ENCODE measurements around the gene SNX15.

Gene SNX15

GRCh38 chr11:65084598-65085375, 57.5 kb downstream of the SNX15 start:
- no peak for DNase-seq (ENCODE audit: low read depth)

- DNase-seq (ENCODE audit: low read depth): no peak
Measured at GRCh38 chr11:65085446-65085845, 58.2 kb downstream of the SNX15 start.

GRCh38 chr11:65086809-65087208, 59.6 kb downstream of the SNX15 start:
- DNase-seq (ENCODE audit: low read depth): no peak

GRCh38 chr11:65087216-65087615, 60.0 kb downstream of the SNX15 start:
- no peak for DNase-seq (ENCODE audit: low read depth)

GRCh38 chr11:65087827-65088226, 60.6 kb downstream of the SNX15 start:
- DNase-seq (ENCODE audit: low read depth): no peak

- no peak for DNase-seq (ENCODE audit: low read depth)
Measured at GRCh38 chr11:65089621-65090020, 62.4 kb downstream of the SNX15 start.
